Measurements from ENCODE around the gene PBX1.

PBX1 gene

GRCh38 chr1:164748253-164748899, 189.4 kb downstream of the PBX1 start:
- ChIA-PET CTCF (no interaction called here), POLR2A (no interaction called here)
- H3K36me3 ChIP-seq (ENCODE audit: control insufficient read depth in 2 of 2, insufficient read depth in 1 of 2, low read length in 2 of 2): no peaks in the 10 kb centered on the region
- TF ChIP-seq ZNF514 (tag by site-specific recombination; IDR thresholded peaks at IDR 0.05) (no peak), ZNF473 (tag by site-specific recombination; IDR thresholded peaks at IDR 0.05) (no peak), ZNF747 (tag by site-specific recombination; IDR thresholded peaks at IDR 0.05) (no peak), ZBTB48 (tag by site-specific recombination; IDR thresholded peaks at IDR 0.05) (no peak), SCRT2 (tag by site-specific recombination; IDR thresholded peaks at IDR 0.05) (no peak), SCRT1 (tag by site-specific recombination; IDR thresholded peaks at IDR 0.05; ENCODE audit: borderline replicate concordance) (no peak), HOXA7 (CRISPR knock-in tag; IDR thresholded peaks at IDR 0.05; ENCODE audit: borderline replicate concordance) (no peak), ZNF433 (tag by site-specific recombination; IDR thresholded peaks at IDR 0.05; ENCODE audit: low read depth) (no peak), ZNF585B (tag by site-specific recombination; IDR thresholded peaks at IDR 0.05) (no peak), BCL11A (tag by site-specific recombination; IDR thresholded peaks at IDR 0.05; ENCODE audit: low read depth) (no peak), ZBTB8A (tag by site-specific recombination; IDR thresholded peaks at IDR 0.05) (no peak), ZNF174 (tag by site-specific recombination; IDR thresholded peaks at IDR 0.05) (no peak), MZF1 (tag by site-specific recombination; IDR thresholded peaks at IDR 0.05; ENCODE audit: borderline replicate concordance) (no peak), ZNF670 (tag by site-specific recombination; IDR thresholded peaks at IDR 0.05; ENCODE audit: low read depth) (no peak), ZNF777 (tag by site-specific recombination; IDR thresholded peaks at IDR 0.05; ENCODE audit: borderline replicate concordance) (no peak), ZNF639 (tag by site-specific recombination; IDR thresholded peaks at IDR 0.05) (no peak)
- no peak overlapping the region for H3K4me3 ChIP-seq (ENCODE audit: low read depth, low read length)
- H3K9me3 ChIP-seq (ENCODE audit: control insufficient read depth, insufficient read depth, low read depth, low read length): no peaks in the 10 kb centered on the region
- no peaks in the 10 kb centered on the region for H3K4me1 ChIP-seq (ENCODE audit: control insufficient read depth, insufficient read depth, low read length)
- H3K27ac ChIP-seq (ENCODE audit: extremely low read depth, low read depth, low read length): no peak overlapping the region

GRCh38 chr1:164753521-164754077, 194.6 kb downstream of the PBX1 start:
- no peak overlapping the region for H3K4me3 ChIP-seq (ENCODE audit: low read depth, low read length)
- TF ChIP-seq ZSCAN4 (tag by site-specific recombination; IDR thresholded peaks at IDR 0.05) (no peak), SP2 (tag by site-specific recombination; IDR thresholded peaks at IDR 0.05) (no peak), ZNF692 (tag by site-specific recombination; IDR thresholded peaks at IDR 0.05) (no peak)
- H3K9me3 ChIP-seq (ENCODE audit: control insufficient read depth, insufficient read depth, low read depth, low read length): no peaks in the 10 kb centered on the region
- peaks cover 12% of the 10 kb centered on the region; the same call in 1 of the 2 replicates for H3K4me1 ChIP-seq (ENCODE audit: control insufficient read depth, insufficient read depth, low read length)
- H3K36me3 ChIP-seq (ENCODE audit: control insufficient read depth in 2 of 2, insufficient read depth in 1 of 2, low read length in 2 of 2): no peaks in the 10 kb centered on the region
- POLR2A ChIA-PET: no interaction called here
- CTCF ChIA-PET: no interaction called here
- H3K27ac ChIP-seq (ENCODE audit: extremely low read depth, low read depth, low read length): no peak overlapping the region
